SK-N-SH treated with all-trans-retinoic acid at 6 μM for 48 hours (cell line): ENCODE results near the gene IL16.
A peak's percentile ranks its signal among the peaks of the same experiment; 100 is the strongest.

Experiments used
- ATAC-seq: fragments of 200-7000 bp; cut with Tn5 transposase; 3 replicates; pipeline ENCODE4 v1.9.1; 2020; ENCODE audit warnings: mild to moderate bottlenecking, moderate library complexity
- ARNTL ChIP-seq: fragments of 450-650 bp; formaldehyde crosslinking; IDR thresholded peaks from 2 replicates; pipeline ENCODE4 v1.5.0; 2020; ENCODE audit warnings: low read depth, mild to moderate bottlenecking, moderate library complexity, borderline replicate concordance
- BACH2 ChIP-seq: fragments of 250-450 bp; sonication (Bioruptor Pico); IDR thresholded peaks from 2 replicates; pipeline ENCODE4 v1.9.0; 2021; ENCODE audit warnings: mild to moderate bottlenecking, borderline replicate concordance
- CREB5 ChIP-seq: fragments of 250-450 bp; sonication (Bioruptor Pico); IDR thresholded peaks from 2 replicates; pipeline ENCODE4 v1.5.1; 2020; ENCODE audit warnings: low read depth, mild to moderate bottlenecking, moderate library complexity
- CSDC2 ChIP-seq: fragments of 250-450 bp; sonication (Bioruptor Pico); IDR thresholded peaks from 2 replicates; pipeline ENCODE4 v1.5.0; 2020; ENCODE audit warnings: mild to moderate bottlenecking, moderate library complexity
- CSRNP3 ChIP-seq: fragments of 250-450 bp; sonication (Bioruptor Pico); IDR thresholded peaks from 2 replicates; pipeline ENCODE4 v1.5.1; 2021; ENCODE audit warnings: mild to moderate bottlenecking, moderate library complexity
- ESRRG ChIP-seq: fragments of 250-450 bp; sonication (Bioruptor Pico); IDR thresholded peaks from 2 replicates; pipeline ENCODE4 v1.6.1; 2021; ENCODE audit warnings: mild to moderate bottlenecking
- GLIS3 ChIP-seq: fragments of 250-450 bp; sonication (Bioruptor Pico); IDR thresholded peaks from 2 replicates; pipeline ENCODE4 v1.5.0; 2020; ENCODE audit warnings: mild to moderate bottlenecking, moderate library complexity
- ISL1 ChIP-seq: fragments of 250-450 bp; sonication (Bioruptor Pico); IDR thresholded peaks from 2 replicates; pipeline ENCODE4 v2.1.2; 2022; ENCODE audit warnings: mild to moderate bottlenecking, moderate library complexity
- OSR1 ChIP-seq: fragments of 250-450 bp; sonication (Bioruptor Pico); IDR thresholded peaks from 2 replicates; pipeline ENCODE4 v1.8.0; 2022; ENCODE audit warnings: moderate library complexity, mild to moderate bottlenecking, inconsistent platforms
- PPARA ChIP-seq: fragments of 250-450 bp; sonication (Bioruptor Pico); IDR thresholded peaks from 2 replicates; pipeline ENCODE4 v1.5.0; 2020; ENCODE audit warnings: mild to moderate bottlenecking, borderline replicate concordance
- RARB ChIP-seq: fragments of 250-450 bp; sonication (Bioruptor Pico); IDR thresholded peaks from 2 replicates; pipeline ENCODE4 v1.8.0; 2021; ENCODE audit warnings: mild to moderate bottlenecking, moderate library complexity
- SNAI2 ChIP-seq: fragments of 250-450 bp; sonication (Bioruptor Pico); IDR thresholded peaks from 2 replicates; pipeline ENCODE4 v1.5.0; 2020; ENCODE audit warnings: mild to moderate bottlenecking, moderate library complexity
- TCF4 ChIP-seq: fragments of 250-450 bp; sonication (Bioruptor Pico); IDR thresholded peaks from 2 replicates; pipeline ENCODE4 v1.8.0; 2021; ENCODE audit warnings: mild to moderate bottlenecking, moderate library complexity, borderline replicate concordance
- TOX ChIP-seq: fragments of 250-450 bp; sonication (Bioruptor Pico); IDR thresholded peaks from 2 replicates; pipeline ENCODE4 v1.8.0; 2021; ENCODE audit warnings: mild to moderate bottlenecking, moderate library complexity, borderline replicate concordance
- ZC3H10 ChIP-seq: fragments of 250-450 bp; sonication (Bioruptor Pico); IDR thresholded peaks from 2 replicates; pipeline ENCODE4 v1.5.1; 2021; ENCODE audit warnings: mild to moderate bottlenecking, moderate library complexity
- ZFP3 ChIP-seq: fragments of 250-450 bp; sonication (Bioruptor Pico); IDR thresholded peaks from 2 replicates; pipeline ENCODE4 v1.5.0; 2020; ENCODE audit warnings: mild to moderate bottlenecking, moderate library complexity
- ZFP30 ChIP-seq: fragments of 450-650 bp; formaldehyde crosslinking; IDR thresholded peaks from 2 replicates; pipeline ENCODE4 v1.5.0; 2022; ENCODE audit warnings: mild to moderate bottlenecking, moderate library complexity
- ZNF565 ChIP-seq: fragments of 450-650 bp; formaldehyde crosslinking; conservative IDR thresholded peaks from 2 replicates; pipeline ENCODE4 v1.5.0; 2020; ENCODE audit warnings: low read depth, mild to moderate bottlenecking, moderate library complexity
- ZNF70 ChIP-seq: fragments of 450-650 bp; formaldehyde crosslinking; IDR thresholded peaks from 2 replicates; pipeline ENCODE4 v1.5.0; 2020; ENCODE audit warnings: mild to moderate bottlenecking, moderate library complexity
- ZNF8 ChIP-seq: fragments of 450-650 bp; formaldehyde crosslinking; IDR thresholded peaks from 2 replicates; pipeline ENCODE4 v1.5.0; 2020; ENCODE audit warnings: mild to moderate bottlenecking, moderate library complexity
- TF ChIP-seq, protein P1 (sequence below): fragments of 250-450 bp; sonication (Bioruptor Pico); IDR thresholded peaks from 2 replicates; pipeline ENCODE4 v1.8.0; 2020; ENCODE audit warnings: mild to moderate bottlenecking, moderate library complexity, borderline replicate concordance
- TF ChIP-seq, protein P2 (sequence below): fragments of 250-450 bp; sonication (Bioruptor Pico); IDR thresholded peaks from 2 replicates; pipeline ENCODE4 v1.5.0; 2020; ENCODE audit warnings: mild to moderate bottlenecking, moderate library complexity
- TF ChIP-seq, protein P3 (sequence below): fragments of 250-450 bp; sonication (Bioruptor Pico); IDR thresholded peaks from 2 replicates; pipeline ENCODE4 v1.8.0; 2021; ENCODE audit warnings: low read depth, mild to moderate bottlenecking, moderate library complexity, borderline replicate concordance

The IL16 gene

DNA sequence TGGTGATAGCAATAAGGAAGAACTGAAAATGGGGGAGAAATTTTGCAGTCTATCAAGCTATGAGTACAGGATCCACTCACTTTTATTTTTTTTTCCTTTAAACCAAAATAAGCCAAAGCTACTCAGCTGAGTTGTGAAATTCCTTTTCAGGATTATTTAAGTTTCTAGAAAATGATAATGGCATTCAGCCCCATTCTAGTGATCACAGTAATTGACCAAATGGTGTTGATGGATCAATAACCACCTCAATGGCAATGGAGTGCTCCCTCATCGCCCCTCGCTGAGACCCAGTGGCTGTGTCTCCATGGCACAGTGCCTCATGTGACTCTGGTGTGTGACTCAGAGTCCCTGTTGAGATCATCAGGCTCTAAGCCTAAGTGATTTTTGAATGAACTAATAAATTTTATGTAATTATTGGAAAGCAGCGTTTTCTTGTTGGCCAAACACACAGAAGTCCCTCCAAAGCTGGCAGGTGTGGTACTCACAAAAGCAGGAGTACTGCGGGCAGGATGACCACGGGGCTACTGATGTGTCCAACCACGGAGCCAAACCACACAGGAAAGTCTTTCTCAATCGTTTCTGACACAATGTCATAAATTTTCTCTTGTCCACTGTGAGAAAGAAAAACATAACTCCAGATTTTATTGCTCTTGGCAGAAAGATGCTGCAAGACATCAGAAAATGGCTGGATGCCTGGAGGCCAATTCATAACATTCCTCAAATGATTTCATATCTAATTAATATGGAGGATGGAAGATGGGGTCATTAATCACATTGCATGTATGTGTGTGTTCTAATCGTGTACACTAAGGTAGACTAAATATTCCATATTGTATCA lies 141.7 kb downstream of the IL16 start:
- ATAC-seq, result peak; percentile 61
- TF ChIP-seq SNAI2, result peak; percentile 11; the same call in 1 of the 2 replicates
- TF ChIP-seq CREB5 (CRISPR knock-in tag), result peak; percentile 96
- no peak for TF ChIP-seq TCF4
- TF ChIP-seq TOX (CRISPR knock-in tag), result no peak
- TF ChIP-seq OSR1, result no peak
- TF ChIP-seq, protein P1, sequence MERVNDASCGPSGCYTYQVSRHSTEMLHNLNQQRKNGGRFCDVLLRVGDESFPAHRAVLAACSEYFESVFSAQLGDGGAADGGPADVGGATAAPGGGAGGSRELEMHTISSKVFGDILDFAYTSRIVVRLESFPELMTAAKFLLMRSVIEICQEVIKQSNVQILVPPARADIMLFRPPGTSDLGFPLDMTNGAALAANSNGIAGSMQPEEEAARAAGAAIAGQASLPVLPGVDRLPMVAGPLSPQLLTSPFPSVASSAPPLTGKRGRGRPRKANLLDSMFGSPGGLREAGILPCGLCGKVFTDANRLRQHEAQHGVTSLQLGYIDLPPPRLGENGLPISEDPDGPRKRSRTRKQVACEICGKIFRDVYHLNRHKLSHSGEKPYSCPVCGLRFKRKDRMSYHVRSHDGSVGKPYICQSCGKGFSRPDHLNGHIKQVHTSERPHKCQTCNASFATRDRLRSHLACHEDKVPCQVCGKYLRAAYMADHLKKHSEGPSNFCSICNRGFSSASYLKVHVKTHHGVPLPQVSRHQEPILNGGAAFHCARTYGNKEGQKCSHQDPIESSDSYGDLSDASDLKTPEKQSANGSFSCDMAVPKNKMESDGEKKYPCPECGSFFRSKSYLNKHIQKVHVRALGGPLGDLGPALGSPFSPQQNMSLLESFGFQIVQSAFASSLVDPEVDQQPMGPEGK (CRISPR knock-in tag), result peak; percentile 90
- TF ChIP-seq BACH2, result no peak
- 0 out of 2 replicates have a peak, but pooled peaks have one; percentile 46 for TF ChIP-seq ESRRG (CRISPR knock-in tag)
- peak; percentile 65; the same call in 1 of the 2 replicates for TF ChIP-seq CSRNP3 (CRISPR knock-in tag)
- TF ChIP-seq, protein P2, sequence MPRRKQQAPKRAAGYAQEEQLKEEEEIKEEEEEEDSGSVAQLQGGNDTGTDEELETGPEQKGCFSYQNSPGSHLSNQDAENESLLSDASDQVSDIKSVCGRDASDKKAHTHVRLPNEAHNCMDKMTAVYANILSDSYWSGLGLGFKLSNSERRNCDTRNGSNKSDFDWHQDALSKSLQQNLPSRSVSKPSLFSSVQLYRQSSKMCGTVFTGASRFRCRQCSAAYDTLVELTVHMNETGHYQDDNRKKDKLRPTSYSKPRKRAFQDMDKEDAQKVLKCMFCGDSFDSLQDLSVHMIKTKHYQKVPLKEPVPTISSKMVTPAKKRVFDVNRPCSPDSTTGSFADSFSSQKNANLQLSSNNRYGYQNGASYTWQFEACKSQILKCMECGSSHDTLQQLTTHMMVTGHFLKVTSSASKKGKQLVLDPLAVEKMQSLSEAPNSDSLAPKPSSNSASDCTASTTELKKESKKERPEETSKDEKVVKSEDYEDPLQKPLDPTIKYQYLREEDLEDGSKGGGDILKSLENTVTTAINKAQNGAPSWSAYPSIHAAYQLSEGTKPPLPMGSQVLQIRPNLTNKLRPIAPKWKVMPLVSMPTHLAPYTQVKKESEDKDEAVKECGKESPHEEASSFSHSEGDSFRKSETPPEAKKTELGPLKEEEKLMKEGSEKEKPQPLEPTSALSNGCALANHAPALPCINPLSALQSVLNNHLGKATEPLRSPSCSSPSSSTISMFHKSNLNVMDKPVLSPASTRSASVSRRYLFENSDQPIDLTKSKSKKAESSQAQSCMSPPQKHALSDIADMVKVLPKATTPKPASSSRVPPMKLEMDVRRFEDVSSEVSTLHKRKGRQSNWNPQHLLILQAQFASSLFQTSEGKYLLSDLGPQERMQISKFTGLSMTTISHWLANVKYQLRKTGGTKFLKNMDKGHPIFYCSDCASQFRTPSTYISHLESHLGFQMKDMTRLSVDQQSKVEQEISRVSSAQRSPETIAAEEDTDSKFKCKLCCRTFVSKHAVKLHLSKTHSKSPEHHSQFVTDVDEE (CRISPR knock-in tag), result peak; percentile 79
- TF ChIP-seq ZC3H10 (CRISPR knock-in tag), result peak; percentile 63; the same call in 1 of the 2 replicates
- TF ChIP-seq GLIS3 (CRISPR knock-in tag), result 0 out of 2 replicates have a peak, but pooled peaks have one; percentile 53
- TF ChIP-seq CSDC2 (CRISPR knock-in tag), result no peak
- no peak for TF ChIP-seq ZNF565
- peak; percentile 99 for TF ChIP-seq ISL1 (CRISPR knock-in tag)
- TF ChIP-seq RARB, result no peak
- TF ChIP-seq ZNF70, result no peak
- TF ChIP-seq, protein P3, sequence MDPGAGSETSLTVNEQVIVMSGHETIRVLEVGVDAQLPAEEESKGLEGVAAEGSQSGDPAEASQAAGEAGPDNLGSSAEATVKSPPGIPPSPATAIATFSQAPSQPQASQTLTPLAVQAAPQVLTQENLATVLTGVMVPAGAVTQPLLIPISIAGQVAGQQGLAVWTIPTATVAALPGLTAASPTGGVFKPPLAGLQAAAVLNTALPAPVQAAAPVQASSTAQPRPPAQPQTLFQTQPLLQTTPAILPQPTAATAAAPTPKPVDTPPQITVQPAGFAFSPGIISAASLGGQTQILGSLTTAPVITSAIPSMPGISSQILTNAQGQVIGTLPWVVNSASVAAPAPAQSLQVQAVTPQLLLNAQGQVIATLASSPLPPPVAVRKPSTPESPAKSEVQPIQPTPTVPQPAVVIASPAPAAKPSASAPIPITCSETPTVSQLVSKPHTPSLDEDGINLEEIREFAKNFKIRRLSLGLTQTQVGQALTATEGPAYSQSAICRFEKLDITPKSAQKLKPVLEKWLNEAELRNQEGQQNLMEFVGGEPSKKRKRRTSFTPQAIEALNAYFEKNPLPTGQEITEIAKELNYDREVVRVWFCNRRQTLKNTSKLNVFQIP (CRISPR knock-in tag), result no peak
- TF ChIP-seq PPARA, result no peak
- no peak for TF ChIP-seq ZNF8
- TF ChIP-seq ARNTL (CRISPR knock-in tag), result no peak
- 0 out of 2 replicates have a peak, but pooled peaks have one; percentile 46 for TF ChIP-seq ZFP30 (CRISPR knock-in tag)
- 0 out of 2 replicates have a peak, but pooled peaks have one; percentile 29 for TF ChIP-seq ZFP3 (CRISPR knock-in tag)

DNA sequence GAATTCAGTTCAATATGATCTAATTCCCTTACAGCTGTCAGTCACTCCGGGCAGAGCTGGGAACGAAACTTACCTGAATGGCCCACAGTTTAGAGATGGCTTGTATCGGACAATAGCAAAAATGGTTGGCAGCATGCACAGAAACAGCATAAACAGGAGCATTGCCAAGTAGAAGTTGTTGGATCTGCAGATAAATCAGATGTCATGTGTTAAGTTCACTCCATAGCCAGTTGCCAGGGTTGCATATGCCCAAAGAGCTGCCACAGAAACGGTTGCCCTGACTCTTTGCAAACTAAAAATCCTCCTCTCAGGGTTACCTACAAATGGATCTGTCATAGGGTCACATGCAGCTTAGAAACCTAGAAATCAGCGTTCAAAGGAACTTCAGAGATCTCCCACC lies 142.6 kb downstream of the IL16 start:
- no peak for TF ChIP-seq ZFP3 (CRISPR knock-in tag)
- TF ChIP-seq ZC3H10 (CRISPR knock-in tag), result no peak
- no peak for TF ChIP-seq ARNTL (CRISPR knock-in tag)
- TF ChIP-seq ZNF70, result no peak
- TF ChIP-seq ZNF565, result no peak
- TF ChIP-seq OSR1, result no peak
- TF ChIP-seq CSDC2 (CRISPR knock-in tag), result no peak
- TF ChIP-seq ZFP30 (CRISPR knock-in tag), result no peak
- TF ChIP-seq BACH2, result no peak
- TF ChIP-seq PPARA, result no peak
- TF ChIP-seq, protein P3 (CRISPR knock-in tag), result no peak
- TF ChIP-seq, protein P1 (CRISPR knock-in tag), result no peak
- TF ChIP-seq SNAI2, result no peak
- TF ChIP-seq TOX (CRISPR knock-in tag), result no peak

More for the DNA sequence above, 142.6 kb downstream of the IL16 start:
- ATAC-seq, result no peak
